Neural crest cell (in vitro differentiated cells): ENCODE measurements around the gene CHFR. TPM values are rescaled to one million over a fixed set of nuclear protein-coding genes. Genes with fewer than 3 reads are reported as not detected.
"Not testable (repeated sequence)": the region's sequence is repeated elsewhere in the genome, so short reads cannot be mapped to it uniquely, and the experiment has no call there.

Source experiments
- DNase-seq: peaks from one replicate; pipeline ENCODE4 v3.0.0; 2021; ENCODE audit warnings: low read depth, mixed read lengths, low spot score
- H3K27ac Mint-ChIP-seq: one replicate; pipeline ENCODE4 v1.8.0; 2021; ENCODE audit warnings: mild to moderate bottlenecking, mixed read lengths; ENCODE audit not compliant: unreplicated experiment
- H3K27me3 Mint-ChIP-seq: 2 replicates; pipeline ENCODE4 v1.8.0; 2021; ENCODE audit warnings: low read depth, mild to moderate bottlenecking, mixed read lengths
- H3K36me3 Mint-ChIP-seq: 2 replicates; pipeline ENCODE4 v1.8.0; 2021; ENCODE audit warnings: low read depth, mild to moderate bottlenecking, mixed read lengths
- H3K4me1 Mint-ChIP-seq: 2 replicates; pipeline ENCODE4 v1.8.0; 2021; ENCODE audit warnings: mixed read lengths
- H3K4me3 Mint-ChIP-seq: one replicate; pipeline ENCODE4 v1.8.0; 2021; ENCODE audit warnings: mild to moderate bottlenecking, mixed read lengths
- H3K9me3 Mint-ChIP-seq: 2 replicates; pipeline ENCODE4 v1.8.0; 2021; ENCODE audit warnings: mixed read lengths
- CTCF ChIP-seq: fragments of 200-600 bp; sonication (generic); conservative IDR thresholded peaks from 2 replicates; pipeline ENCODE4 v1.5.0; 2021; ENCODE audit warnings: antibody characterized with exemption, mild to moderate bottlenecking
- total RNA-seq: library from RNA; stranded (reverse); gene quantifications from 2 replicates; pipeline ENCODE4 v1.2.1, GENCODE V29; 2021

Gene CHFR
- total RNA-seq, 1 donor from 2014 or later, result 39.9 TPM

GRCh38 chr12:132848521-132848920 lies 38.9 kb downstream of the CHFR start:
- H3K27me3 Mint-ChIP-seq, result no peaks in the 10 kb centered on the region
- H3K4me3 Mint-ChIP-seq, result no peak overlapping the region
- H3K36me3 Mint-ChIP-seq, result peaks cover 5% of the 10 kb centered on the region

GRCh38 chr12:132847363-132848356 lies 39.7 kb downstream of the CHFR start:
- Mint-ChIP-seq H3K9me3 (no peaks in the 10 kb centered on the region), H3K36me3 (peaks cover 5% of the 10 kb centered on the region), H3K4me3 (no peak overlapping the region), H3K27me3 (no peaks in the 10 kb centered on the region), H3K27ac (no peak overlapping the region), H3K4me1 (no peaks in the 10 kb centered on the region)
- no peak for TF ChIP-seq CTCF
- no peak for DNase-seq

More at GRCh38 chr12:132848521-132848920, 38.9 kb downstream of the CHFR start:
- DNase-seq, result no peak
- Mint-ChIP-seq H3K27ac (no peak overlapping the region), H3K9me3 (no peaks in the 10 kb centered on the region), H3K4me1 (no peaks in the 10 kb centered on the region)
- no peak for TF ChIP-seq CTCF

DNA sequence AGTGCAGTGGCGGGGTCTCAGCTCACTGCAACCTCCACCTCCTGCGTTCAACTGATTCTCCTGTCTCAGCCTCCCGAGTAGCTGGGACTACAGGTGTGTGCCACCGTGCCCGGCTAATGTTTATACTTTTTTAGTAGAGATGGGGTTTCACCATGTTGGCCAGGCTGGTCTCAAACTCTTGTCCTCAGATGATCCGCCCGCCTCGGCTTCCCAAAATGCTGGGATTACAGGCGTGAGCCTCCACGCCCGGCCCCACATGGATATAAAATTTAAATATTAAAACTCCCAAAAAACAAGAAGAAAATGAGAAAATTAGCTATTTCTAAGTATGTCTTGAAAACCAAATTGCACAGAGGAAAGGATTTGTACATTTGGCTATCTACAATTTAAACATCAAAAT lies 42.7 kb downstream of the CHFR start:
- H3K9me3 Mint-ChIP-seq, H3K27me3 Mint-ChIP-seq, DNase-seq, H3K4me3 Mint-ChIP-seq, H3K27ac Mint-ChIP-seq, H3K4me1 Mint-ChIP-seq: not testable (repeated sequence)
- peaks cover 12% of the 10 kb centered on the region for H3K36me3 Mint-ChIP-seq

DNA sequence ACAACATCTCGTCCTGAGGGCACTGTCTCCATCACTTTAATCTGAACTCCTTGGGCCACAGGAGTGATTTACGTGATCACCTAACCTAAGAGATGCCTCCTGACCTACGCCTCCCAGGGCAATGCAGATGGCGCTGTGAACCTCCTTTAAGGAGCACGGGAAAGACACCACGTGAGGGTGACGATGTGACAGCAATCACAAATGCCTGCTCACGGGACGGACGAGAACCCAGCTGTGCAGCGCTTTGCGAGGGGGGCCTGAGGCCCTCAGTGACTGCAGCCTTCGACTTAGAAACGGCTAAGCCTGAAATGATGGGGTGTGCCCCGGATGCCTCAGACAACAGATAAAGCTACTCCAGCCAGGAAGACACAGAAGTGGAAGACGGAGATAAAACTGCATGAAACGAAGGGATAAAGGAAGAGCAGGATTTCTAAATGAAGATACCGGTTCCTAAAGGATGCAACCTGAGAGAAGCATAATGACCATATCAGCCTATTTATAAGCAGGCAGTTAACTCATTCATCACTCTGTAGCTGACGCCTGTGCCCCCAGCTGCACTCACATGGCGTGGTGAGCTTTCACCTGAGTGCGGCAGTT lies 44.9 kb downstream of the CHFR start:
- Mint-ChIP-seq H3K4me3 (no peak overlapping the region), H3K36me3 (peaks cover 12% of the 10 kb centered on the region), H3K27me3 (no peaks in the 10 kb centered on the region), H3K27ac (no peak overlapping the region), H3K4me1 (no peaks in the 10 kb centered on the region), H3K9me3 (no peaks in the 10 kb centered on the region)
- no peak for TF ChIP-seq CTCF
- DNase-seq, result no peak

DNA sequence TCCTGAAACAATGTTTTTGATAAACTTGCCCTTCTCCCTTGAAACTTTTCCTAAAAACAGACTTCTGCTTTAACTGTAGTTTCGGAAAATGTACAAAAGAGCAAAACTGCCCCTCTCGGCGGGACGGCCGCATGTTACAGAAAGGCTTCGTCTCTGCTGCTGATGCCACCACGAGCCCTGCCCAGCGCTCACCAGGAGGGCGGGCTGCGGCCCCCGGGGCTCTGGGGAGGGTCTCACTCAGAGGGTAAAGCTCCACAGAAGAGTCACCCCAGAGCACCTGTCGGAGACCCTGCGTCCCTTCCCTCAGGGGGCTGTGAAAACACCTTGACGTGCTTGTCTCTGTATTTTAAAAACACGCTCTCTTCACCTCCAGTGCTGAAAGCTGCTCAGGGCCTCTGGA lies 46.3 kb downstream of the CHFR start:
- H3K27ac Mint-ChIP-seq, result no peak overlapping the region
- H3K9me3 Mint-ChIP-seq, result no peaks in the 10 kb centered on the region
- H3K4me1 Mint-ChIP-seq, result no peaks in the 10 kb centered on the region
- DNase-seq, result no peak
- TF ChIP-seq CTCF, result no peak
- peaks cover 12% of the 10 kb centered on the region for H3K36me3 Mint-ChIP-seq
- no peak overlapping the region for H3K4me3 Mint-ChIP-seq
- no peaks in the 10 kb centered on the region for H3K27me3 Mint-ChIP-seq

DNA sequence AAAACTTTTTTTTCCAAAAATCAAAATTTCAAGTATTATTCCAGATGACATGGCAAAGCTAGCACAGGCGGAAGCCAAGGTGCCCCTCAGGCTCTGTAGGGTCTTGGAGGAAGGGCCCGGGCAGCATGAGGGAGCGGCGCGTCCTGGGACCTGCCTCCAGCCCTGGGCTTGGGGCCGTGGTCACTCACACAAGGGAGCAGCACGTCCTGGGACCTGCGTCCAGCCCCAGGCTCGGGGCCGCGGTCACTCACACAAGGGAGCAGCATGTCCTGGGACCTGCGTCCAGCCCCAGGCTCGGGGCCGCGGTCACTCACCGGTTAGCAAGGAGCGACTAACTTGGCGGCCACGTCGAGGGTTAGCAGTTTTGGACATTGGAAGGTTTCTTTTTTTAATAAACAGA lies 46.9 kb downstream of the CHFR start:
- no peak overlapping the region for H3K4me3 Mint-ChIP-seq
- no peak overlapping the region for H3K27ac Mint-ChIP-seq
- H3K36me3 Mint-ChIP-seq, result peaks cover 8% of the 10 kb centered on the region
- no peak for DNase-seq
- H3K4me1 Mint-ChIP-seq, result no peaks in the 10 kb centered on the region
- H3K9me3 Mint-ChIP-seq, result no peaks in the 10 kb centered on the region
- TF ChIP-seq CTCF, result no peak
- H3K27me3 Mint-ChIP-seq, result no peaks in the 10 kb centered on the region
